Measurements from ENCODE around the gene PRRC2B. TPM values are rescaled to one million over a fixed set of nuclear protein-coding genes. Genes with fewer than 3 reads are reported as not detected.

The PRRC2B gene
- total and polyA plus RNA-seq, 2 of the 13 experiments (the other 11 are each of a cell fraction or from before 2014, with no cell fraction given) = 20.8 to 37.4 TPM

DNA sequence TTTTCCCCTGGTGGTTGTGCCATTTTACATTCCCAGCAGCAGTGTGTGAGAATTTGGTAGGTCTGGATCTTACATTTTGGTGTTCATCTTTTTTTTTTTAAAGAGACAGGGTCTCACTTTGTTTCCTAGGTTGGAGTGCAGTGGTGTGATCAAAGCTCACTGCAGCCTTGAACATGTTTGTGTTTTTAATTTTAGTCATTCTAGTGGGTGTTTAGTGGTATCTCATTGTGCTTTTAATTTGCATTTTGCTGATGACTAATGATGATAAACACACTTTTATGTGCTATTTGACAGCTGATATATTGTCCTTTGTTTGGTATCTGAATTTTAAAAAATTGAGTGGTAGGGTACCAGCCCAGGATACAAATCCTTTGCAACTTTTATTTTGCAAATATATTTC lies 55.4 kb downstream of the PRRC2B start:
- CTCF ChIA-PET (ENCODE audit: low intra/inter-chr PET ratio, low total read pairs) = no interaction called here
- intact Hi-C loops (cut with micrococcal nuclease; ENCODE audit: unreplicated experiment) = no loop called here
- peaks cover 7% of the 10 kb centered on the region for H3K79me2 ChIP-seq (ENCODE audit: insufficient read depth, low read length)

DNA sequence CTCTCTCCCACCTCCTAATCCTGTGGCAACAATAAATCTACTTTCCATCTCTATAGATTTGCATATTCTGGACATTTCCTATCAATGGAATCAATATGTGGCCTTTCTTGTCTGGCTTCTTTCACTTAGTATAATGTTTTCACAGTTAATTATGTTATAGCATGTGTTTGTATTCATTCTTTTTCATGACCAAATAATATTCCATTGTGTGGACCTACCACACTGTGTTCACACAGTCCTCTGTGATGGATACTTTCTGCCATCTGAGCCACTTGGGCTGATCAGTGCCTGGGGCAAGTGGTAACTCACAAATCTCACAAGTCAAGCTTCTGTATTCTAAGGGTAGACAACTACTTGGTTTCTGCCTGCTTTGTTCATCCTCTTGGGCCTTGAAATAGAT lies 60.1 kb downstream of the PRRC2B start:
- CTCF ChIA-PET (ENCODE audit: low intra/inter-chr PET ratio, low total read pairs) = no interaction called here
- Histone ChIP-seq H3K79me2 (ENCODE audit: insufficient read depth, low read length) (peaks cover 7% of the 10 kb centered on the region), H3K27me3 (ENCODE audit: control insufficient read depth in 1 of 2, insufficient read depth in 2 of 2, low read length in 2 of 2) (no peaks in the 10 kb centered on the region), H3K36me3 (replicated peaks in 1 of 2; ENCODE audit: control insufficient read depth in 1 of 2, insufficient read depth in 2 of 2, low read length in 2 of 2) (peaks cover 30 to 73% of the 10 kb centered on the region in 2 experiments), H3K27ac (ENCODE audit: extremely low read length, insufficient read depth, low read length) (no peak overlapping the region), H3K4me3 (replicated peaks in 1 of 3; ENCODE audit: insufficient read depth in 1 of 3, low read depth in 2 of 3, low read length in 3 of 3) (no peak overlapping the region), H3K4me1 (ENCODE audit: insufficient read depth, low read length) (no peaks in the 10 kb centered on the region), H3K9ac (ENCODE audit: insufficient read depth, low read depth, low read length) (no peak overlapping the region), H3K9me3 (ENCODE audit: low read length) (no peaks in the 10 kb centered on the region), H2AFZ (ENCODE audit: low read length) (no peak overlapping the region), H4K20me1 (ENCODE audit: insufficient read depth, low read length) (peaks cover 6% of the 10 kb centered on the region; the same call in 1 of the 2 replicates), H3K4me2 (ENCODE audit: low read depth, low read length) (no peak overlapping the region)
- in situ Hi-C loops (cut with HindIII; ENCODE audit: extremely low pct_ligation_motif_present, low pct_unique_long_range_greater_than_20kb) (no loop called here), intact Hi-C loops (cut with micrococcal nuclease; ENCODE audit: unreplicated experiment) (no loop called here)
- DNase-seq (ENCODE audit: low spot score) (no peak), FAIRE-seq (no peak), ATAC-seq (no peak)
- POLR2A ChIA-PET = interaction anchor here (1.0 kb wide), 1 partner anchor 81 kb away, joined by 3 read pairs; no protein-coding TSS in a partner anchor
- no TSS peak for BruUV-seq (replicated peaks)
- no peak for TF ChIP-seq ZKSCAN8 (CRISPR knock-in tag; IDR thresholded peaks at IDR 0.05; ENCODE audit: borderline replicate concordance)
- TF ChIP-seq, protein P1, sequence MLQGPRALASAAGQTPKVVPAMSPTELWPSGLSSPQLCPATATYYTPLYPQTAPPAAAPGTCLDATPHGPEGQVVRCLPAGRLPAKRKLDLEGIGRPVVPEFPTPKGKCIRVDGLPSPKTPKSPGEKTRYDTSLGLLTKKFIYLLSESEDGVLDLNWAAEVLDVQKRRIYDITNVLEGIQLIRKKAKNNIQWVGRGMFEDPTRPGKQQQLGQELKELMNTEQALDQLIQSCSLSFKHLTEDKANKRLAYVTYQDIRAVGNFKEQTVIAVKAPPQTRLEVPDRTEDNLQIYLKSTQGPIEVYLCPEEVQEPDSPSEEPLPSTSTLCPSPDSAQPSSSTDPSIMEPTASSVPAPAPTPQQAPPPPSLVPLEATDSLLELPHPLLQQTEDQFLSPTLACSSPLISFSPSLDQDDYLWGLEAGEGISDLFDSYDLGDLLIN (CRISPR knock-in tag; IDR thresholded peaks at IDR 0.05; ENCODE audit: borderline replicate concordance) = no peak
- no peak for TF ChIP-seq ZNF235 (CRISPR knock-in tag; IDR thresholded peaks at IDR 0.05; ENCODE audit: borderline replicate concordance)
- no peak for TF ChIP-seq MYC (CRISPR knock-in tag; IDR thresholded peaks at IDR 0.05; ENCODE audit: borderline replicate concordance)
- TF ChIP-seq, protein P2, sequence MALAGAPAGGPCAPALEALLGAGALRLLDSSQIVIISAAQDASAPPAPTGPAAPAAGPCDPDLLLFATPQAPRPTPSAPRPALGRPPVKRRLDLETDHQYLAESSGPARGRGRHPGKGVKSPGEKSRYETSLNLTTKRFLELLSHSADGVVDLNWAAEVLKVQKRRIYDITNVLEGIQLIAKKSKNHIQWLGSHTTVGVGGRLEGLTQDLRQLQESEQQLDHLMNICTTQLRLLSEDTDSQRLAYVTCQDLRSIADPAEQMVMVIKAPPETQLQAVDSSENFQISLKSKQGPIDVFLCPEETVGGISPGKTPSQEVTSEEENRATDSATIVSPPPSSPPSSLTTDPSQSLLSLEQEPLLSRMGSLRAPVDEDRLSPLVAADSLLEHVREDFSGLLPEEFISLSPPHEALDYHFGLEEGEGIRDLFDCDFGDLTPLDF (CRISPR knock-in tag; IDR thresholded peaks at IDR 0.05) = no peak
- TF ChIP-seq ZNF234 (CRISPR knock-in tag; conservative IDR thresholded peaks at IDR 0.05) = no peak
- TF ChIP-seq ZFP62 (CRISPR knock-in tag; IDR thresholded peaks at IDR 0.05) = no peak
- TF ChIP-seq, protein P3, sequence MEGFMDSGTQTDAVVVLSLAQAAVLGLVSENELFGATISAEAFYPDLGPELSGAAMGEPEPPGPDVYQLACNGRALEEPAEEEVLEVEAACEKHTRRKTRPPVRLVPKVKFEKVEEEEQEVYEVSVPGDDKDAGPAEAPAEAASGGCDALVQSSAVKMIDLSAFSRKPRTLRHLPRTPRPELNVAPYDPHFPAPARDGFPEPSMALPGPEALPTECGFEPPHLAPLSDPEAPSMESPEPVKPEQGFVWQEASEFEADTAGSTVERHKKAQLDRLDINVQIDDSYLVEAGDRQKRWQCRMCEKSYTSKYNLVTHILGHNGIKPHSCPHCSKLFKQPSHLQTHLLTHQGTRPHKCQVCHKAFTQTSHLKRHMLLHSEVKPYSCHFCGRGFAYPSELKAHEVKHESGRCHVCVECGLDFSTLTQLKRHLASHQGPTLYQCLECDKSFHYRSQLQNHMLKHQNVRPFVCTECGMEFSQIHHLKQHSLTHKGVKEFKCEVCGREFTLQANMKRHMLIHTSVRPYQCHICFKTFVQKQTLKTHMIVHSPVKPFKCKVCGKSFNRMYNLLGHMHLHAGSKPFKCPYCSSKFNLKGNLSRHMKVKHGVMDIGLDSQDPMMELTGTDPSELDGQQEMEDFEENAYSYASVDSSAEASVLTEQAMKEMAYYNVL (CRISPR knock-in tag; IDR thresholded peaks at IDR 0.05; ENCODE audit: borderline replicate concordance) = no peak
- TF ChIP-seq ZNF33A (CRISPR knock-in tag; IDR thresholded peaks at IDR 0.05; ENCODE audit: borderline replicate concordance) = no peak

More for the DNA sequence above, 55.4 kb downstream of the PRRC2B start:
- Histone ChIP-seq H3K4me1 (ENCODE audit: insufficient read depth, low read length) (no peaks in the 10 kb centered on the region), H3K9me3 (ENCODE audit: low read length) (no peaks in the 10 kb centered on the region), H3K4me2 (ENCODE audit: low read depth, low read length) (no peak overlapping the region), H4K20me1 (ENCODE audit: insufficient read depth, low read length) (peaks cover 6% of the 10 kb centered on the region; the same call in 1 of the 2 replicates), H3K27me3 (ENCODE audit: control insufficient read depth in 1 of 2, insufficient read depth in 2 of 2, low read length in 2 of 2) (no peaks in the 10 kb centered on the region), H3K27ac (ENCODE audit: extremely low read length, insufficient read depth, low read length) (no peak overlapping the region), H3K9ac (ENCODE audit: insufficient read depth, low read depth, low read length) (no peak overlapping the region), H2AFZ (ENCODE audit: low read length) (no peak overlapping the region), H3K4me3 (replicated peaks in 1 of 3; ENCODE audit: insufficient read depth in 1 of 3, low read depth in 2 of 3, low read length in 3 of 3) (no peak overlapping the region), H3K36me3 (replicated peaks in 1 of 2; ENCODE audit: control insufficient read depth in 1 of 2, insufficient read depth in 2 of 2, low read length in 2 of 2) (peaks cover 29 to 72% of the 10 kb centered on the region in 2 experiments)
- BruUV-seq (replicated peaks) = no TSS peak
- no peak for FAIRE-seq
- in situ Hi-C loops (cut with HindIII; ENCODE audit: extremely low pct_ligation_motif_present, low pct_unique_long_range_greater_than_20kb) = no loop called here
- ATAC-seq = no peak
- no peak for TF ChIP-seq NKX3-1 (CRISPR knock-in tag; IDR thresholded peaks at IDR 0.05)
- DNase-seq (ENCODE audit: low spot score) = no peak
- POLR2A ChIA-PET = no interaction called here
